GM23338 (cell line): ENCODE data around the gene SRPK2. TPM values are rescaled to one million over a fixed set of nuclear protein-coding genes. Genes with fewer than 3 reads are reported as not detected.
A peak's percentile ranks its signal among the peaks of the same experiment; 100 is the strongest.

Experiments
- ATAC-seq: fragments of 200-7000 bp; cut with Tn5 transposase; 3 replicates; pipeline ENCODE4 v1.9.1; 2020
- DNase-seq: peaks from one replicate; pipeline ENCODE4 v3.0.0-alpha.2; 2015; ENCODE audit warnings: low spot score
- H2AFZ ChIP-seq: fragments of 200-600 bp; sonication (generic); 2 replicates; pipeline ENCODE4 v1.8.0; 2016; ENCODE audit warnings: antibody characterized with exemption, mild to moderate bottlenecking, moderate library complexity
- H3F3A ChIP-seq: fragments of 200-600 bp; sonication (generic); replicated peaks from 2 replicates; pipeline ENCODE4 v1.8.0; 2017; ENCODE audit warnings: antibody characterized with exemption, mixed run types, low read depth
- H3K27ac ChIP-seq: fragments of 200-600 bp; sonication (generic); 2 replicates; pipeline ENCODE4 v1.6.1; 2016; ENCODE audit warnings: low read depth
- H3K27me3 ChIP-seq: fragments of 200-600 bp; sonication (generic); 2 replicates; pipeline ENCODE4 v1.8.0; 2016; ENCODE audit warnings: mild to moderate bottlenecking, mixed run types, moderate library complexity; ENCODE audit not compliant: insufficient read depth
- H3K36me3 ChIP-seq: fragments of 200-600 bp; sonication (generic); 2 replicates; pipeline ENCODE4 v1.8.0; 2016; ENCODE audit warnings: mild to moderate bottlenecking; ENCODE audit not compliant: insufficient read depth
- H3K4me1 ChIP-seq: fragments of 200-600 bp; sonication (generic); 2 replicates; pipeline ENCODE4 v1.8.0; 2016; ENCODE audit warnings: mild to moderate bottlenecking, moderate library complexity; ENCODE audit not compliant: insufficient read depth
- H3K4me2 ChIP-seq: fragments of 200-600 bp; sonication (generic); 2 replicates; pipeline ENCODE4 v1.7.1; 2017; ENCODE audit warnings: mixed run types
- H3K4me3 ChIP-seq: fragments of 200-600 bp; sonication (generic); 2 replicates; pipeline ENCODE4 v1.6.1; 2016; ENCODE audit warnings: mixed run types
- H3K79me2 ChIP-seq: fragments of 200-600 bp; sonication (generic); replicated peaks from 2 replicates; pipeline ENCODE4 v1.8.0; 2017; ENCODE audit warnings: mild to moderate bottlenecking; ENCODE audit not compliant: insufficient read depth
- H3K9me2 ChIP-seq: fragments of 200-600 bp; sonication (generic); 2 replicates; pipeline ENCODE4 v1.8.0; 2017; ENCODE audit not compliant: insufficient read depth
- H4K20me1 ChIP-seq: fragments of 200-600 bp; sonication (generic); replicated peaks from 2 replicates; pipeline ENCODE4 v1.8.0; 2017; ENCODE audit warnings: mild to moderate bottlenecking; ENCODE audit not compliant: insufficient read depth
- H3K27ac Mint-ChIP-seq: 2 replicates; pipeline ENCODE4 v1.8.0; 2020; ENCODE audit warnings: inconsistent platforms, mild to moderate bottlenecking, moderate library complexity, mixed read lengths
- H3K27me3 Mint-ChIP-seq: 3 replicates; pipeline ENCODE4 v1.8.0; 2022; ENCODE audit warnings: low read depth, mild to moderate bottlenecking, moderate library complexity, mixed read lengths, inconsistent platforms; ENCODE audit not compliant: insufficient read depth, poor library complexity
- H3K36me3 Mint-ChIP-seq: 3 replicates; pipeline ENCODE4 v1.8.0; 2021; ENCODE audit warnings: low read depth, mild to moderate bottlenecking, inconsistent platforms, moderate library complexity, mixed read lengths
- H3K4me1 Mint-ChIP-seq: 3 replicates; pipeline ENCODE4 v1.8.0; 2020; ENCODE audit warnings: mild to moderate bottlenecking, inconsistent platforms, mixed read lengths
- H3K4me3 Mint-ChIP-seq: 3 replicates; pipeline ENCODE4 v1.8.0; 2021; ENCODE audit warnings: moderate library complexity, mild to moderate bottlenecking, inconsistent platforms, mixed read lengths
- H3K9me3 Mint-ChIP-seq: 3 replicates; pipeline ENCODE4 v1.8.0; 2020; ENCODE audit warnings: moderate library complexity, mild to moderate bottlenecking, inconsistent platforms, mixed read lengths
- CREB1 ChIP-seq: fragments of 250-450 bp; sonication (Bioruptor Pico); IDR thresholded peaks from 2 replicates; pipeline ENCODE4 v1.5.0; 2020; ENCODE audit warnings: low read depth, mild to moderate bottlenecking, moderate library complexity
- EZH2 ChIP-seq: fragments of 200-600 bp; sonication (generic); IDR thresholded peaks from one replicate; pipeline ENCODE4 v1.8.0; 2017; ENCODE audit warnings: antibody characterized with exemption, mild to moderate bottlenecking, low read depth; ENCODE audit not compliant: unreplicated experiment
- EZH2phosphoT487 ChIP-seq: fragments of 200-600 bp; sonication (generic); IDR thresholded peaks from one replicate; pipeline ENCODE4 v1.8.1; 2018; ENCODE audit warnings: antibody characterized with exemption; ENCODE audit not compliant: unreplicated experiment
- JUNB ChIP-seq: IDR thresholded peaks from one replicate; pipeline ENCODE4 v1.6.1; 2016; ENCODE audit warnings: antibody characterized with exemption; ENCODE audit not compliant: unreplicated experiment
- NANOG ChIP-seq: IDR thresholded peaks from 2 replicates; pipeline ENCODE4 v1.6.1; 2016; ENCODE audit warnings: antibody characterized with exemption, borderline replicate concordance
- POLR2AphosphoS5 ChIP-seq: IDR thresholded peaks from 2 replicates; pipeline ENCODE4 v1.6.1; 2016; ENCODE audit warnings: antibody characterized with exemption, low read depth
- REST ChIP-seq: IDR thresholded peaks from one replicate; pipeline ENCODE4 v1.6.1; 2018; ENCODE audit warnings: antibody characterized with exemption; ENCODE audit not compliant: unreplicated experiment
- STAT1 ChIP-seq: IDR thresholded peaks from one replicate; pipeline ENCODE4 v1.6.1; 2016; ENCODE audit warnings: antibody characterized with exemption; ENCODE audit not compliant: unreplicated experiment
- ZNF114 ChIP-seq: fragments of 250-450 bp; sonication (Bioruptor Pico); IDR thresholded peaks from 2 replicates; pipeline ENCODE4 v1.5.0; 2020; ENCODE audit warnings: mild to moderate bottlenecking, moderate library complexity
- ZNF331 ChIP-seq: fragments of 250-450 bp; sonication (Bioruptor Pico); IDR thresholded peaks from 2 replicates; pipeline ENCODE4 v1.5.0; 2020; ENCODE audit warnings: low read depth, mild to moderate bottlenecking, moderate library complexity
- polyA plus RNA-seq: library from polyadenylated mRNA; unstranded; fragments of >200 nt; fragmentation: Nextera tagmentation; extraction: Ambion mirVana; gene quantifications from 2 replicates; pipeline ENCODE4 v1.2.1, GENCODE V29; 2016
- total RNA-seq: library from RNA; depleted of rRNA; stranded (reverse); fragments of >200 nt; shearing (Covaris generic); gene quantifications from 2 replicates; pipeline ENCODE4 v1.2.3, GENCODE V29; 2014
- TF ChIP-seq, protein P1 (sequence below): fragments of 250-450 bp; sonication (Bioruptor Pico); IDR thresholded peaks from 2 replicates; pipeline ENCODE4 v1.5.0; 2020; ENCODE audit warnings: mild to moderate bottlenecking, moderate library complexity
- TF ChIP-seq, protein P2 (sequence below): IDR thresholded peaks from 2 replicates; pipeline ENCODE4 v1.6.1; 2016; ENCODE audit warnings: antibody characterized with exemption
- TF ChIP-seq, protein P3 (sequence below), 2 experiments: fragments of 200-600 bp in 1 of 2; sonication (generic) in 1 of 2; conservative IDR thresholded peaks; 2 replicates each; pipeline versions ENCODE4 v1.5.1 to v1.6.1; 2016 to 2017; ENCODE audit warnings: antibody characterized with exemption in 2 of 2, low read depth in 2 of 2, mild to moderate bottlenecking in 2 of 2, moderate library complexity in 1 of 2

SRPK2 gene
- total and polyA plus RNA-seq, 2 experiments from 2014 or later, result 66.3 to 91.5 TPM

- peaks cover 6% of the 10 kb centered on the region for H3K4me1 Mint-ChIP-seq
- no peaks in the 10 kb centered on the region for H3K27me3 Mint-ChIP-seq
- Histone ChIP-seq H3K79me2 (peaks cover 12% of the 10 kb centered on the region), H4K20me1 (peaks cover 8% of the 10 kb centered on the region; the same call in 1 of the 2 replicates), H3K4me3 (no peak overlapping the region), H3K36me3 (no peaks in the 10 kb centered on the region), H3K27ac (peak overlapping the region; percentile 50; the same call in 1 of the 2 replicates), H2AFZ (no peak overlapping the region), H3K4me2 (no peak overlapping the region), H3K9me2 (no peaks in the 10 kb centered on the region; the same call in 1 of the 2 replicates), H3F3A (no peaks in the 10 kb centered on the region), H3K4me1 (no peaks in the 10 kb centered on the region), H3K27me3 (no peaks in the 10 kb centered on the region)
- DNase-seq (no peak), ATAC-seq (peak; percentile 25)
- peaks cover 3% of the 10 kb centered on the region; the same call in 2 of the 3 replicates for H3K36me3 Mint-ChIP-seq
- no peak overlapping the region for H3K4me3 Mint-ChIP-seq
- H3K9me3 Mint-ChIP-seq, result no peaks in the 10 kb centered on the region
- TF ChIP-seq, protein P1, sequence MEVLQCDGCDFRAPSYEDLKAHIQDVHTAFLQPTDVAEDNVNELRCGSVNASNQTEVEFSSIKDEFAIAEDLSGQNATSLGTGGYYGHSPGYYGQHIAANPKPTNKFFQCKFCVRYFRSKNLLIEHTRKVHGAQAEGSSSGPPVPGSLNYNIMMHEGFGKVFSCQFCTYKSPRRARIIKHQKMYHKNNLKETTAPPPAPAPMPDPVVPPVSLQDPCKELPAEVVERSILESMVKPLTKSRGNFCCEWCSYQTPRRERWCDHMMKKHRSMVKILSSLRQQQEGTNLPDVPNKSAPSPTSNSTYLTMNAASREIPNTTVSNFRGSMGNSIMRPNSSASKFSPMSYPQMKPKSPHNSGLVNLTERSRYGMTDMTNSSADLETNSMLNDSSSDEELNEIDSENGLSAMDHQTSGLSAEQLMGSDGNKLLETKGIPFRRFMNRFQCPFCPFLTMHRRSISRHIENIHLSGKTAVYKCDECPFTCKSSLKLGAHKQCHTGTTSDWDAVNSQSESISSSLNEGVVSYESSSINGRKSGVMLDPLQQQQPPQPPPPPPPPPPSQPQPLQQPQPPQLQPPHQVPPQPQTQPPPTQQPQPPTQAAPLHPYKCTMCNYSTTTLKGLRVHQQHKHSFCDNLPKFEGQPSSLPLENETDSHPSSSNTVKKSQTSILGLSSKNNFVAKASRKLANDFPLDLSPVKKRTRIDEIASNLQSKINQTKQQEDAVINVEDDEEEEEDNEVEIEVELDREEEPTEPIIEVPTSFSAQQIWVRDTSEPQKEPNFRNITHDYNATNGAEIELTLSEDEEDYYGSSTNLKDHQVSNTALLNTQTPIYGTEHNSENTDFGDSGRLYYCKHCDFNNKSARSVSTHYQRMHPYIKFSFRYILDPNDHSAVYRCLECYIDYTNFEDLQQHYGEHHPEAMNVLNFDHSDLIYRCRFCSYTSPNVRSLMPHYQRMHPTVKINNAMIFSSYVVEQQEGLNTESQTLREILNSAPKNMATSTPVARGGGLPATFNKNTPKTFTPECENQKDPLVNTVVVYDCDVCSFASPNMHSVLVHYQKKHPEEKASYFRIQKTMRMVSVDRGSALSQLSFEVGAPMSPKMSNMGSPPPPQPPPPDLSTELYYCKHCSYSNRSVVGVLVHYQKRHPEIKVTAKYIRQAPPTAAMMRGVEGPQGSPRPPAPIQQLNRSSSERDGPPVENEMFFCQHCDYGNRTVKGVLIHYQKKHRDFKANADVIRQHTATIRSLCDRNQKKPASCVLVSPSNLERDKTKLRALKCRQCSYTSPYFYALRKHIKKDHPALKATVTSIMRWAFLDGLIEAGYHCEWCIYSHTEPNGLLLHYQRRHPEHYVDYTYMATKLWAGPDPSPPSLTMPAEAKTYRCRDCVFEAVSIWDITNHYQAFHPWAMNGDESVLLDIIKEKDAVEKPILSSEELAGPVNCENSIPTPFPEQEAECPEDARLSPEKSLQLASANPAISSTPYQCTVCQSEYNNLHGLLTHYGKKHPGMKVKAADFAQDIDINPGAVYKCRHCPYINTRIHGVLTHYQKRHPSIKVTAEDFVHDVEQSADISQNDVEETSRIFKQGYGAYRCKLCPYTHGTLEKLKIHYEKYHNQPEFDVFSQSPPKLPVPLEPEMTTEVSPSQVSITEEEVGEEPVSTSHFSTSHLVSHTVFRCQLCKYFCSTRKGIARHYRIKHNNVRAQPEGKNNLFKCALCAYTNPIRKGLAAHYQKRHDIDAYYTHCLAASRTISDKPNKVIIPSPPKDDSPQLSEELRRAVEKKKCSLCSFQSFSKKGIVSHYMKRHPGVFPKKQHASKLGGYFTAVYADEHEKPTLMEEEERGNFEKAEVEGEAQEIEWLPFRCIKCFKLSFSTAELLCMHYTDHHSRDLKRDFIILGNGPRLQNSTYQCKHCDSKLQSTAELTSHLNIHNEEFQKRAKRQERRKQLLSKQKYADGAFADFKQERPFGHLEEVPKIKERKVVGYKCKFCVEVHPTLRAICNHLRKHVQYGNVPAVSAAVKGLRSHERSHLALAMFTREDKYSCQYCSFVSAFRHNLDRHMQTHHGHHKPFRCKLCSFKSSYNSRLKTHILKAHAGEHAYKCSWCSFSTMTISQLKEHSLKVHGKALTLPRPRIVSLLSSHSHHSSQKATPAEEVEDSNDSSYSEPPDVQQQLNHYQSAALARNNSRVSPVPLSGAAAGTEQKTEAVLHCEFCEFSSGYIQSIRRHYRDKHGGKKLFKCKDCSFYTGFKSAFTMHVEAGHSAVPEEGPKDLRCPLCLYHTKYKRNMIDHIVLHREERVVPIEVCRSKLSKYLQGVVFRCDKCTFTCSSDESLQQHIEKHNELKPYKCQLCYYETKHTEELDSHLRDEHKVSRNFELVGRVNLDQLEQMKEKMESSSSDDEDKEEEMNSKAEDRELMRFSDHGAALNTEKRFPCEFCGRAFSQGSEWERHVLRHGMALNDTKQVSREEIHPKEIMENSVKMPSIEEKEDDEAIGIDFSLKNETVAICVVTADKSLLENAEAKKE (CRISPR knock-in tag), result no peak
- TF ChIP-seq STAT1, result no peak
- TF ChIP-seq, protein P2, sequence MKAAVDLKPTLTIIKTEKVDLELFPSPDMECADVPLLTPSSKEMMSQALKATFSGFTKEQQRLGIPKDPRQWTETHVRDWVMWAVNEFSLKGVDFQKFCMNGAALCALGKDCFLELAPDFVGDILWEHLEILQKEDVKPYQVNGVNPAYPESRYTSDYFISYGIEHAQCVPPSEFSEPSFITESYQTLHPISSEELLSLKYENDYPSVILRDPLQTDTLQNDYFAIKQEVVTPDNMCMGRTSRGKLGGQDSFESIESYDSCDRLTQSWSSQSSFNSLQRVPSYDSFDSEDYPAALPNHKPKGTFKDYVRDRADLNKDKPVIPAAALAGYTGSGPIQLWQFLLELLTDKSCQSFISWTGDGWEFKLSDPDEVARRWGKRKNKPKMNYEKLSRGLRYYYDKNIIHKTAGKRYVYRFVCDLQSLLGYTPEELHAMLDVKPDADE, result no peak
- TF ChIP-seq EZH2phosphoT487, result no peak
- TF ChIP-seq NANOG, result no peak
- TF ChIP-seq POLR2AphosphoS5, result no peak
- no peak for TF ChIP-seq EZH2
- TF ChIP-seq JUNB, result no peak
- no peak for TF ChIP-seq REST
- no peak for TF ChIP-seq CREB1
- TF ChIP-seq, protein P3, sequence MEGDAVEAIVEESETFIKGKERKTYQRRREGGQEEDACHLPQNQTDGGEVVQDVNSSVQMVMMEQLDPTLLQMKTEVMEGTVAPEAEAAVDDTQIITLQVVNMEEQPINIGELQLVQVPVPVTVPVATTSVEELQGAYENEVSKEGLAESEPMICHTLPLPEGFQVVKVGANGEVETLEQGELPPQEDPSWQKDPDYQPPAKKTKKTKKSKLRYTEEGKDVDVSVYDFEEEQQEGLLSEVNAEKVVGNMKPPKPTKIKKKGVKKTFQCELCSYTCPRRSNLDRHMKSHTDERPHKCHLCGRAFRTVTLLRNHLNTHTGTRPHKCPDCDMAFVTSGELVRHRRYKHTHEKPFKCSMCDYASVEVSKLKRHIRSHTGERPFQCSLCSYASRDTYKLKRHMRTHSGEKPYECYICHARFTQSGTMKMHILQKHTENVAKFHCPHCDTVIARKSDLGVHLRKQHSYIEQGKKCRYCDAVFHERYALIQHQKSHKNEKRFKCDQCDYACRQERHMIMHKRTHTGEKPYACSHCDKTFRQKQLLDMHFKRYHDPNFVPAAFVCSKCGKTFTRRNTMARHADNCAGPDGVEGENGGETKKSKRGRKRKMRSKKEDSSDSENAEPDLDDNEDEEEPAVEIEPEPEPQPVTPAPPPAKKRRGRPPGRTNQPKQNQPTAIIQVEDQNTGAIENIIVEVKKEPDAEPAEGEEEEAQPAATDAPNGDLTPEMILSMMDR (conservative IDR thresholded peaks at IDR 0.05; ENCODE audit: low read depth in 2 of 2), result no peak
- TF ChIP-seq ZNF331 (CRISPR knock-in tag), result no peak
- TF ChIP-seq ZNF114, result no peak
- H3K27ac Mint-ChIP-seq, result peak overlapping the region; percentile 29; the same call in 1 of the 2 replicates
These were observed 257.6 kb downstream of the SRPK2 start for GRCh38 chr7:105131033-105131656.
